ENCODE results near the gene ARL10.
"Not testable (repeated sequence)": the region's sequence is repeated elsewhere in the genome, so short reads cannot be mapped to it uniquely, and the experiment has no call there.

Gene ARL10

DNA sequence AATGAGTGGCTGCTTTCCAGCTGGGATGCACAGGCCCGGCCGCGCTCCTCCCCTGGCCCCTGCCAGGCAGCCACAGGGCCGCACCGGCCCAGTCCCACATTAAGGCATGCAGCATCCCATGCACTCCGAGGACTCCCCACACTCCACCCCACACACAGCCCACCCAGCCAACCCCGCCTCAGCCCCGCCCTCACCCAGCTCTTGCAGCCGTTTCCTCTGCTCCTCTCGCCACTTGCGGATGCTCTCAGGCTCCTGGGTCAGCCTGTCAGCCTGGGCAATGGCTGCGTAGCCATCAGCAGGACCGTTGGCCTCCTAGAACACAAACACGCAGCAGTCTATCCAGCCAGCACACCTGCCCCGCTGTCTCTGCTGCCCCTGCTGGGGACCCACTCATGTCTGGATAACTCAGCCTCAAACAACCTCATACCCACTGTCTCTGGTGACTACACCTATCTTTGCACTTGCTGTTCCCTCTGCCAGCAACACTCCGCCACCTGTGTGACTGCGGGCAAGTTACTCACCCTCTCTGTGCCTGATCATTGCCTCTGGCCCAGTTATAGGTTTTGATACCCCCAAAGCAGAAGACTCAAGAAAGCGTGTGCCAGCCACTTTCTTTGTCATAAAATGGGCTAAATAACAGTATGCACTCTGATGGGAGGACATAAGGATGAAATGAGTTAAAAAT lies 32.6 kb downstream of the ARL10 start:
- Histone ChIP-seq H3K4me1 (no peaks in the 10 kb centered on the region), H3K4me3 (no peak overlapping the region), H3K27me3 (no peaks in the 10 kb centered on the region), H3K4me2 (no peak overlapping the region), H3K27ac (no peak overlapping the region), H4K20me1 (no peaks in the 10 kb centered on the region), H3K9ac (no peak overlapping the region), H3K36me3 (peaks cover 43% of the 10 kb centered on the region), H3K9me3 (no peaks in the 10 kb centered on the region)
- TF ChIP-seq Cebpa-rat (IDR thresholded peaks at IDR 0.05) = no peak

DNA sequence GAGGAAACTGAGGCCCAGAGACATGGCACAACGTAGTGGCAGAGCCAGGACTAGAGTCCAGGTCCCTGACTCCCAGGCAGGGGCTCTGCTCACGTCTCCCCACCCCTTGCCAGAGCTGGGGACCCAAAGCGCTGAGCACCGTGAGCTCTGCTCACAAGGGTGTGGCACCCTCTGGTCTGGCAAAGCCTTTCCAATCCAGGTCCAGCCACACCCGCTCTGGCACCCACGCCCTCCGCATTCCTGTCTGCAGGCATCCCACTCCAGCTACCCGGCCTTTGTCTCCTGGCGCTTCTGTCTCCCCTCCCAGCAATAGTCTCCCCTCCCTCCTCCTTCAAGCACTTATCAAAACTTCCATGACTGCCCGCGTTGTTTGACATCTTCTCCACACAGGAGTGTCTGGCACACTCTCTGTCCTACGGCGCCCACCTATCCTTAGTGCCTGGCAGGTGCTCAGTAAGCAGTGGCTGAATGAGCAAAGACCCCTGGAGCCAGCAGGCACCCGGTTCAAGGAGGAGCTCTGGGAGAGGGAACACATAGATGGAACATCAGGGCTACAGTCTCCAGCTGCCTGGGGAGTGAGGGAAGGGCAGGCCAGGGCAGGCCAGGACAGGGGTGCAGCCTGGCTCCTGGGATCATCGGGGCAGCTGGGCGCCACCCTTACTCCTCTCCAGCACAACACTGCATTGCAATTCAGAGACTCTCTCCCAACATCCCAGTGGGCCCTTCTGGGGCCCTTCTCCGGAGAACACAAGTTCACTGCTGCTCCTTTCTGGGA lies 35.3 kb downstream of the ARL10 start:
- H3K9ac ChIP-seq = no peak overlapping the region
- H3K4me2 ChIP-seq = no peak overlapping the region
- peaks cover 44% of the 10 kb centered on the region for H3K36me3 ChIP-seq
- no peak for TF ChIP-seq Cebpa-rat (IDR thresholded peaks at IDR 0.05)
- no peaks in the 10 kb centered on the region for H4K20me1 ChIP-seq
- no peaks in the 10 kb centered on the region for H3K27me3 ChIP-seq
- no peak overlapping the region for H3K4me3 ChIP-seq
- no peaks in the 10 kb centered on the region for H3K9me3 ChIP-seq
- H3K4me1 ChIP-seq = peaks cover 7% of the 10 kb centered on the region; the same call in 1 of the 2 replicates
- no peak overlapping the region for H3K27ac ChIP-seq

DNA sequence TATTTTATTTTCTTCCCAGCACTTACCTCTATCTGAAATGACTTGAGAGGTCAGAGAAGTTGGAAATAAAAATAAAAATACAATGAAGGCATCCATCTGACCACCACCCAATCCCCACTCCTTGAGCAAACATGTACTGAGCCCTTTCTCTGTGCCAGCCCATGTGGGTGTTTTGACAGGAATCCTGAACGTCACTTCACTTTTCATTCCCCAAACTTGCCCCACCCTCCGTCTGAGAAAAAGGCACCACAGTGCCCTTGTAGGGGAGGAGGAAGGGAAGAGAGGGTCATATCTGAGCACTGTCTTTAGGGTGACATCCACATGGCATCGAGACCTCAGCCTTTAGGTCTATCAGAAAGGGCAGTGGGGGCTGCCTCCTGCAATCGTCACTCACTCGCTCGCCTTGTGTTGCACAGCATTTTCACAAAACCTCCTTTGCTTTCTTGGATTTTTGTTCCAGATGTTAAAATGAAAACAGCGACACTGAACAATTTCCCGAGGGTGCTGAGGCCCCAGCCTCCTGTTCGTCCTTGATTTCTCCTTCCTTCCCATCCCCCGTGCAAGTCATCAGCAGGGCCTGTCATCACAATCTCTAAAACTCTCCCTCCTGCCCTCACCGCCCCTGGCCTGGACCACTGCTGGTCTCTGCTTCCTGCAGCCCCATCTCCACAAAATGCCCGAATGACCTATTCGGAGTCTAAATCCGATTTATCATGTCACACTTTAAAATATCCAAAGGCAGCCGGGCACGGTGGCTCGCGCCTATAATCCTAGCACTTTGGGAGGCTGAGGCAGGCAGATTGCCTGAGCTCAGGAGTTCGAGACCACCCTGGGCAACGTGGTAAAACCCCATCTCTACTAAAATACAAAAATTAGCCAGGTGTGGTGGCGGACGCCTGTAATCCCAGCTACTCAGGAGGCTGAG lies 36.3 kb downstream of the ARL10 start:
- H3K4me3 ChIP-seq = no peak overlapping the region
- no peak overlapping the region for H3K27ac ChIP-seq
- H3K9me3 ChIP-seq = no peaks in the 10 kb centered on the region
- H3K27me3 ChIP-seq = no peaks in the 10 kb centered on the region
- H4K20me1 ChIP-seq = no peaks in the 10 kb centered on the region
- H3K36me3 ChIP-seq = peaks cover 46% of the 10 kb centered on the region
- H3K4me1 ChIP-seq = peaks cover 7% of the 10 kb centered on the region; the same call in 1 of the 2 replicates
- H3K9ac ChIP-seq = no peak overlapping the region
- TF ChIP-seq Cebpa-rat (IDR thresholded peaks at IDR 0.05) = no peak
- H3K4me2 ChIP-seq = no peak overlapping the region

DNA sequence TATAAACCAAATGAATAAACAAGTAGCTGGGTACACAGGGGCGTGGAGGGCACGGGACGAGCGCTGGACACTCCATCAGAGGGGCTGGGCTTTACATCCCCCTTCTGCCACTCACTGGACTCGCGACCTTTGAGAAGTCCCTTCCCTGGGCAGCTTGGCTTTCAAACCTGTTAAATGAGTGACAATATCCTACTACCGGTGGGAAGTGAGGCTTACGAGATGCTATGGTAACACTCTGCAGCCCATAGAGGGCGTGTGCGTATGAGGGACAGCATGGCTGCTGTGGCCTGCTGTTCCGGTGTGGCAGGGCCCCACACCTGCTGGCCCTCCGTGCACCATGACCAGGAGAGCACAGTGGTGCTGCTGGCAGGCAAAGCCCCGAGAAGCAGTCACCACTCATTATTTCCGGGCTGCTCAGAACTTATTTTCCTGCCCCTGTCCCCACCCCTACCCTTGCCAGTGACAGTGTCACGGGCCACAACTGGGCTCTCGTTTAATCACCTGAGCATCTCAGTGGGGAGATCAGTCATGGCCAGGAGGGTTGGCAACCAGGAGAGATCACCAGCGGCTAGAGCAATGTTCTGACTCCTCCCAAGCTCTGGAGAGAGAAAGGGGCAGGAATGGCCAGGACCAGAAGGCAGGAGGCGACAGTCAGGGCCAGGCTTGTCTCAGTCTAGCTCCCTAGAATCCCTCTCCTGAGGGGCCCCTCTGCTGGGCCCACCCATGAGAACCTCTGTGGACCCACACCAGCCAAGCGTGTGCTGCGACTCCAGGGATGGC lies 40.6 kb downstream of the ARL10 start:
- Histone ChIP-seq H3K27me3 (no peaks in the 10 kb centered on the region), H3K4me2 (no peak overlapping the region), H3K27ac (no peak overlapping the region)

DNA sequence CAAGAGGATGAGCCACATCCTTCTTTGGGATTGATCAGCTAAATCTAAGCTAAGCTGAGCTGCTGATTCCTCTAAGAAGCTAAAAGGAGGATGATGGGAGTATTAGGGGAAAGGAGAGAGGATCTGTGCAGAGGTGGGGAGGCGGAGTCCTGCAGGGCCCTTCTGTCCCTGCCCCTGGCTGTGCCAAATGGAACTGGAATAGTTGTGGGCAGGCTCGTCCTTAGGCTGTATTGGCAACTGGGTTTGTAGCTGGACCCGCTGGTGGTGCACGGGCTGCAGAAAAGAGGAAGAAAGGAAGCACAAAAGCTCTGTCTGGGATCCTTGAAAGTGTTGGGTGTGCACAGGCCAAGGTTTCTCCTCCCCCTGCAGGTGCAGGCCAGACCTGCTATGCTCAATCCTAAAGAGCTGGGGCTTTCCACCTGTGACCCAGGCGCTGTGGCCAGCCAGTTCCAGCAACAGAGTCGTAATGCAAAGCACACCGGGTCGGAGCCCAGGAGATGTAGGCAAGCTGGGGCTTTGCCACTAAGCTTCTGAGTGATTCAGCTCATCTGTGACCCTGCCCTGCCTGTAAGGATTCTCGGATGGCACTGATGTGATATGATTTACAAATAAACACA lies 41.3 kb downstream of the ARL10 start:
- no peak for TF ChIP-seq Cebpa-rat (IDR thresholded peaks at IDR 0.05)
- H3K9ac ChIP-seq = no peak overlapping the region
- H3K36me3 ChIP-seq = peaks cover 71% of the 10 kb centered on the region
- H3K9me3 ChIP-seq = no peaks in the 10 kb centered on the region
- no peak overlapping the region for H3K4me3 ChIP-seq
- H3K4me2 ChIP-seq = no peak overlapping the region
- no peaks in the 10 kb centered on the region for H3K27me3 ChIP-seq
- no peak overlapping the region for H3K27ac ChIP-seq
- H3K4me1 ChIP-seq = peaks cover 7% of the 10 kb centered on the region; the same call in 1 of the 2 replicates
- H4K20me1 ChIP-seq = peaks cover 13% of the 10 kb centered on the region

More for the DNA sequence above, 40.6 kb downstream of the ARL10 start:
- peaks cover 76% of the 10 kb centered on the region for H3K36me3 ChIP-seq
- peaks cover 7% of the 10 kb centered on the region; the same call in 1 of the 2 replicates for H3K4me1 ChIP-seq
- no peaks in the 10 kb centered on the region for H3K9me3 ChIP-seq
- peaks cover 6% of the 10 kb centered on the region for H4K20me1 ChIP-seq
- H3K9ac ChIP-seq = no peak overlapping the region
- H3K4me3 ChIP-seq = no peak overlapping the region
- no peak for TF ChIP-seq Cebpa-rat (IDR thresholded peaks at IDR 0.05)

DNA sequence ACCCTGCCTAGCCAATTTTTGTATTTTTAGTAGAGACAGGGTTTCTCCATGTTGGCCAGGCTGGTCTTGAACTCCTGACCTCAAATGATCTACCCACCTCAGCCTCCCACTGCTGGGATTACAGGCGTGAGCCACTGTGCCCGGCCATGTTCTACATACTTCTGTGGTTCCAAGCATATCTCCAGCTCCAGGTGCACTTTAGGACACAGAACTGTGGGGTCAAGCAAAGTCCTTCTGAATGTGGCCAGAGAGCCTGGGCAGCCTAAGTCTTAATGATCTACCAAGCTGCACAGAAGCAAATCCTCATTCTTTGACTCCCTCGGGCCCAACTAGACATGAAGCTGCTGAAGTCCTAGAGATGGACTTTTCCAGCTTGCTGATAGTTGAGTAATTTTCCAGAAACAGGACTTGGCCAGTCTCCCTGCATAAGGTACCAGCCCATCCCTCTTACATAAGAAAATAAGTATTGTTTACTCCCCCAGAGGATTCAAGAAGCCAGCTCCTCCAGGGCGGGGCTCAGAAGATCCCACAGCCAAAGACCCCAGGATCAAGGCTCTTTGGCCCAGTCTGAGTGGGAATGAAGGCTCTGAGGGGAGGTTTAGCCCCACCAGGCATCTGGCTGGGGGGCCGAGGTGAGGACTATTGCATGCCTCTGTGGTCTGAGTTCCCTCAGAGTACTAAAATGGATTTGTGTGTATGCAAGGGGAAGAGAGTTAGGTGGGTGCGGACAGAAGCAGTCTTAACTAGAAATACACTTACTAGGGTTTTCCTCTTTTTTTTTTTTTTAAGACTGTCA lies 42.4 kb downstream of the ARL10 start:
- no peak overlapping the region for H3K4me3 ChIP-seq
- TF ChIP-seq Cebpa-rat (IDR thresholded peaks at IDR 0.05) = no peak
- no peak overlapping the region for H3K4me2 ChIP-seq
- H4K20me1 ChIP-seq = peaks cover 21% of the 10 kb centered on the region
- no peak overlapping the region for H3K9ac ChIP-seq
- peaks cover 14% of the 10 kb centered on the region; the same call in 1 of the 2 replicates for H3K4me1 ChIP-seq
- H3K27ac ChIP-seq = no peak overlapping the region
- peaks cover 71% of the 10 kb centered on the region for H3K36me3 ChIP-seq
- H3K27me3 ChIP-seq = no peaks in the 10 kb centered on the region
- no peaks in the 10 kb centered on the region for H3K9me3 ChIP-seq

DNA sequence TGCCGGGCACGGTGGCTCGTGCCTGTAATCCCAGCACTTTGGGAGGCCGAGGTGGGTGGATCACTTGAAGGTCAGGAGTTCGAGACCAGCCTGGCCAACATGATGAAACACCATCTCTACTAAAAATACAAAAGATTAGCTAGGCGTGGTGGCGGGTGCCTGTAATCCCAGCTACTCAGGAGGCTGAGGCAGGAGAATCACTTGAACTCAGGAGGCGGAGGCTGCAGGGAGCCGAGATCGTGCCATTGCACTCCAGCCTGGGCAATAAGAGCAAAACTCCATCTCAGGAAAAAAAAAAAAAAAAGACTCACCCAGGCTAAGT lies 42.9 kb downstream of the ARL10 start:
- H3K27ac ChIP-seq, H3K4me3 ChIP-seq, H3K9ac ChIP-seq, H3K9me3 ChIP-seq, H3K4me2 ChIP-seq, H3K27me3 ChIP-seq: not testable (repeated sequence)
- Histone ChIP-seq H3K4me1 (peaks cover 14% of the 10 kb centered on the region; the same call in 1 of the 2 replicates), H4K20me1 (peaks cover 26% of the 10 kb centered on the region), H3K36me3 (peaks cover 71% of the 10 kb centered on the region)

DNA sequence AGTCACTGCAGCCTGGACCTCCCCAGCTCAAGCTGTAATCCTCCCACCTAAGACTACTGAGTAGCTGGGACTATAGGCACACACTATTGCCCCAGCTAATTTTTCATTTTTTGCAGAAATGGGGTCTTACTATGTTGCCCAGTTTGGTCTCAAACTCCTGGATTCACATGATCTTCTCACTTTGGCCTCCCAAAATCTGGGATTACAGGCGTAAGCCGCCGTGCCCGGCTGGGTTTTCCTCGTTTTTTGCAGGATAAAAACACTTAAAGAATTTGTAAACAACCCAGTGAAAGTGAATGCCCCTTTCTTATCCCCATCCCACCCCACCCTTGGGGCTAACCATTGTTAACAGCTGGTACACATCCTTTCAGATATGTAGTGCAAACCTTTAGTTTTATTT lies 43.3 kb downstream of the ARL10 start:
- Histone ChIP-seq H3K4me1 (peaks cover 14% of the 10 kb centered on the region; the same call in 1 of the 2 replicates), H3K36me3 (peaks cover 71% of the 10 kb centered on the region), H3K4me3 (no peak overlapping the region), H3K4me2 (no peak overlapping the region), H3K9ac (no peak overlapping the region), H3K9me3 (no peaks in the 10 kb centered on the region), H3K27me3 (no peaks in the 10 kb centered on the region), H4K20me1 (peaks cover 30% of the 10 kb centered on the region), H3K27ac (no peak overlapping the region)
- no peak for TF ChIP-seq Cebpa-rat (IDR thresholded peaks at IDR 0.05)
